Measurements from ENCODE around the gene RNF115. TPM values are rescaled to one million over a fixed set of nuclear protein-coding genes. Genes with fewer than 3 reads are reported as not detected.

RNF115 gene
- total and polyA plus RNA-seq, 7 experiments from 2014 or later: 3.7 to 17.3 (median 14.7) TPM

DNA sequence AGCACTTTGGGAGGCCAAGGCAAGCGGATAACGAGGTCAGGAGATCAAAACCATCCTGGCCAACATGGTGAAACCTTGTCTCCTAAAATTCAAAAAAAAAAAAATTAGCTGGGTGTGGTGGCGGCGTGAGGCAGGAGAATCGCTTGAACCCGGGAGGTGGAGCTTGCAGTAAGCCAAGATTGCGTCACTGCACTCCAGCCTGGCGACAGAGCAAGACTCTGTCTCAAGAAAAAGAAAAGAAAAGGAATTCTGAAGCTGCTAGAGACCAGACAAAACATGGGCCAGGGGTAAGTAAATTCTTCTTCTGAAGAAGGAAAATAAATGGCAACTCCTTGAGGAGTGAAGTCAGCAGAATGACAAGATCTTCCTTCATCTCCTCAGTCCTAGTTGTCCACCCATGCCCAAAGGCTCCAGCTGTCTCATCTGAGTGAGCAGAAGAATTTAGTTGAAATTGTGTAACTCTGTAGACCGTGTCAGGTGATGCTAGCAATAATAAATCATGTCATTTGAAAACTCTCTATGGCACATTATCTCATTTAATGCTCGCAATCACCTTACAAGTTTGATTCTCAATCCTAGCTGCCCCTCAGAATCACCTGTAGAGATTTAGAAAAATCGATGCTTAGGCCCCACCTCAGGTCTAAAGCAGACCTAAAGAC, 131.0 kb downstream of the RNF115 start:
- Histone ChIP-seq H3K27ac (ENCODE audit: low read depth, low read length) (no peak overlapping the region), H3K36me3 (ENCODE audit: control insufficient read depth in 2 of 3, insufficient read depth in 3 of 3, low read length in 3 of 3) (no peaks in the 10 kb centered on the region), H3K9me3 (ENCODE audit: control insufficient read depth in 2 of 3, low read length in 3 of 3) (no peaks in the 10 kb centered on the region), H3K4me3 (ENCODE audit: low read length) (no peak overlapping the region), H3K27me3 (ENCODE audit: control insufficient read depth in 2 of 2, insufficient read depth in 2 of 2, low read length in 2 of 2) (no peaks in the 10 kb centered on the region), H3K4me1 (ENCODE audit: control insufficient read depth in 2 of 2, insufficient read depth in 2 of 2, low read length in 2 of 2) (peaks cover 18 to 28% of the 10 kb centered on the region in 2 donors)
- ChIA-PET CTCF (no interaction called here), POLR2A (no interaction called here)
- no peaks in the 10 kb centered on the region for H3K9me3 Mint-ChIP-seq
- no peak overlapping the region for H3K27ac Mint-ChIP-seq
- ATAC-seq (no peak), DNase-seq (no peak)
- H3K4me3 Mint-ChIP-seq: no peak overlapping the region
- H3K4me1 Mint-ChIP-seq: peaks cover 21 to 40% (median 25%) of the 10 kb centered on the region in 7 donors
- peaks cover 0 to 7% (median 0%) of the 10 kb centered on the region in 5 donors for H3K27me3 Mint-ChIP-seq
- H3K36me3 Mint-ChIP-seq: peaks cover 0 to 5% (median 0%) of the 10 kb centered on the region in 5 donors
- intact Hi-C loops (cut with micrococcal nuclease): no loop called here

- peak overlapping the region; percentile 6 for H3K4me3 ChIP-seq (ENCODE audit: low read length)
- no peaks in the 10 kb centered on the region for H3K9me3 Mint-ChIP-seq
Measured at GRCh38 chr1:145690587-145691558, 133.0 kb downstream of the RNF115 start.

DNA sequence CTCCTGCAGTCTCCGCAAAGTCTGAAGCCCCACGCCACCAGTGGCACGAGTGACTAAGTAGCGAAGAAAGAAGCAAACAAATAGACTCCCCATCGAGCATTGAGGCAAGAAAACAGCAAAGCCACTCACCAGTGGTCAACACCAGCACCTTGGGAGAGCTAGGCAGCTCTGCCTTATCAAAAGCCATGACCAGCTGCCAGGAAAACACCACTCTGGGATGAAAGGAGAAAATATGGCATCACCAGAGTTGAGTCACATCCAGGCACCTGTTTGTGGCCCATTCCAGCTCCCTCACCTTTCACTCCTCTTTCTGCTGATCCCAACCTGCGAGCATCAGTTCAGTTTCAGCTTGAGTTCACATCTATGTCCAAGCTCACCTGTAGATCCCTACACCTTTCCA, 134.0 kb downstream of the RNF115 start:
- ATAC-seq (no peak), DNase-seq (no peak)
- Mint-ChIP-seq H3K27ac (peak overlapping the region; percentile 33 to 90 (median 72)), H3K36me3 (peaks cover 0 to 13% (median 0%) of the 10 kb centered on the region in 5 donors), H3K4me1 (peaks cover 18 to 37% (median 25%) of the 10 kb centered on the region in 7 donors), H3K9me3 (no peaks in the 10 kb centered on the region), H3K4me3 (peak overlapping the region in 9 of 10 donors; percentile 26 to 75 (median 63)), H3K27me3 (no peaks in the 10 kb centered on the region)
- CTCF ChIA-PET: no interaction called here
- intact Hi-C loops (cut with micrococcal nuclease): no loop called here
- POLR2A ChIA-PET: no interaction called here
- Histone ChIP-seq H3K4me3 (ENCODE audit: low read length) (peak overlapping the region; percentile 6), H3K4me1 (ENCODE audit: control insufficient read depth in 2 of 2, insufficient read depth in 2 of 2, low read length in 2 of 2) (peaks cover 18 to 28% of the 10 kb centered on the region in 2 donors), H3K36me3 (ENCODE audit: control insufficient read depth in 2 of 3, insufficient read depth in 3 of 3, low read length in 3 of 3) (no peaks in the 10 kb centered on the region), H3K9me3 (ENCODE audit: control insufficient read depth in 2 of 3, low read length in 3 of 3) (no peaks in the 10 kb centered on the region), H3K27ac (ENCODE audit: low read depth, low read length) (peak overlapping the region; percentile 43), H3K27me3 (ENCODE audit: control insufficient read depth in 2 of 2, insufficient read depth in 2 of 2, low read length in 2 of 2) (no peaks in the 10 kb centered on the region)

More at GRCh38 chr1:145690587-145691558, 133.0 kb downstream of the RNF115 start:
- POLR2A ChIA-PET: no interaction called here
- peaks cover 0 to 13% (median 0%) of the 10 kb centered on the region in 5 donors for H3K36me3 Mint-ChIP-seq
- ATAC-seq (peak; percentile 92), DNase-seq (peak in 8 of 9 donors; percentile 6 to 48 (median 31))
- Histone ChIP-seq H3K4me1 (ENCODE audit: control insufficient read depth in 2 of 2, insufficient read depth in 2 of 2, low read length in 2 of 2) (peaks cover 18 to 28% of the 10 kb centered on the region in 2 donors), H3K27me3 (ENCODE audit: control insufficient read depth in 2 of 2, insufficient read depth in 2 of 2, low read length in 2 of 2) (no peaks in the 10 kb centered on the region), H3K36me3 (ENCODE audit: control insufficient read depth in 2 of 3, insufficient read depth in 3 of 3, low read length in 3 of 3) (no peaks in the 10 kb centered on the region), H3K27ac (ENCODE audit: low read depth, low read length) (peak overlapping the region; percentile 43), H3K9me3 (ENCODE audit: control insufficient read depth in 2 of 3, low read length in 3 of 3) (no peaks in the 10 kb centered on the region)
- CTCF ChIA-PET: interaction anchor here (0.9 kb wide), 1 partner anchor 30 kb away, joined by 4 read pairs; no protein-coding TSS in a partner anchor
- peak overlapping the region; percentile 33 to 90 (median 72) for H3K27ac Mint-ChIP-seq
- intact Hi-C loops (cut with micrococcal nuclease): no loop called here
- H3K27me3 Mint-ChIP-seq: no peaks in the 10 kb centered on the region
- H3K4me1 Mint-ChIP-seq: peaks cover 21 to 37% (median 25%) of the 10 kb centered on the region in 7 donors
- peak overlapping the region; percentile 26 to 75 (median 62) for H3K4me3 Mint-ChIP-seq

GRCh38 chr1:145688924-145689323, 135.0 kb downstream of the RNF115 start:
- Histone ChIP-seq H3K9me3 (ENCODE audit: control insufficient read depth in 2 of 3, low read length in 3 of 3) (no peaks in the 10 kb centered on the region), H3K4me1 (ENCODE audit: control insufficient read depth in 2 of 2, insufficient read depth in 2 of 2, low read length in 2 of 2) (peaks cover 18 to 28% of the 10 kb centered on the region in 2 donors), H3K27me3 (ENCODE audit: control insufficient read depth in 2 of 2, insufficient read depth in 2 of 2, low read length in 2 of 2) (no peaks in the 10 kb centered on the region), H3K27ac (ENCODE audit: low read depth, low read length) (no peak overlapping the region), H3K36me3 (ENCODE audit: control insufficient read depth in 2 of 3, insufficient read depth in 3 of 3, low read length in 3 of 3) (no peaks in the 10 kb centered on the region), H3K4me3 (ENCODE audit: low read length) (no peak overlapping the region)
- Mint-ChIP-seq H3K4me1 (peaks cover 18 to 37% (median 25%) of the 10 kb centered on the region in 7 donors), H3K4me3 (no peak overlapping the region), H3K27ac (peak overlapping the region in 2 of 9 donors; percentile 76 to 90), H3K36me3 (peaks cover 0 to 13% (median 0%) of the 10 kb centered on the region in 5 donors), H3K9me3 (no peaks in the 10 kb centered on the region), H3K27me3 (no peaks in the 10 kb centered on the region)
- ChIA-PET CTCF (no interaction called here), POLR2A (no interaction called here)
- DNase-seq: no peak
- intact Hi-C loops (cut with micrococcal nuclease): no loop called here
- ATAC-seq: no peak

Small RNAs within 50 kb of the gene (microRNA-seq; reads per million reads assigned to microRNA genes)
- not detected for gene MIR6736 (ENCODE audit: borderline microRNAs expressed)

Other genes starting within 250 kb of the RNF115 start
- gene GPR89A, start 216.1 kb downstream of the RNF115 start, total RNA-seq: 10 to 100 TPM; 32.3 to 36.5 (median 32.9) TPM
- gene GPR89A, start 216.1 kb downstream of the RNF115 start, polyA plus RNA-seq: 10 to 100 TPM; 23.5 to 24.7 TPM
- under 1 TPM in 2 of 5 experiments, not detected in 3; 0.17 to 0.53 TPM for gene PDZK1, start 116.7 kb downstream of the RNF115 start, total RNA-seq
- gene PDZK1, start 116.7 kb downstream of the RNF115 start, polyA plus RNA-seq: under 1 TPM in 1 of 2 donors, not detected in 1; 0.09 TPM
- 10 to 100 TPM in 1 of 5 experiments, 1 to 10 TPM in 1, under 1 TPM in 1, not detected in 2; 0.34 to 12.0 (median 1.5) TPM for gene CD160, start 104.6 kb downstream of the RNF115 start, total RNA-seq
- under 1 TPM; 0.15 to 0.22 TPM for gene CD160, start 104.6 kb downstream of the RNF115 start, polyA plus RNA-seq
- 10 to 100 TPM; 22.0 to 44.4 (median 32.5) TPM for gene POLR3C, start 105 bp upstream of the RNF115 start, total RNA-seq
- 10 to 100 TPM; 45.7 to 48.9 TPM for gene POLR3C, start 105 bp upstream of the RNF115 start, polyA plus RNA-seq
- 1 to 10 TPM; 2.9 to 6.7 (median 3.4) TPM for gene NUDT17, start 21.5 kb upstream of the RNF115 start, total RNA-seq
- gene NUDT17, start 21.5 kb upstream of the RNF115 start, polyA plus RNA-seq: 1 to 10 TPM; 5.7 to 7.6 TPM
- gene PIAS3, start 35.0 kb upstream of the RNF115 start, total RNA-seq: 10 to 100 TPM; 21.4 to 28.3 (median 23.0) TPM
- gene PIAS3, start 35.0 kb upstream of the RNF115 start, polyA plus RNA-seq: 10 to 100 TPM in 1 of 2 donors, 1 to 10 TPM in 1; 6.7 to 15.2 TPM
- gene ANKRD35, start 61.8 kb upstream of the RNF115 start, total RNA-seq: under 1 TPM in 2 of 5 experiments, not detected in 3; 0.15 to 0.58 TPM
- under 1 TPM; 0.12 to 0.14 TPM for gene ANKRD35, start 61.8 kb upstream of the RNF115 start, polyA plus RNA-seq
- gene ITGA10, start 86.0 kb upstream of the RNF115 start, total RNA-seq: 1 to 10 TPM; 1.2 to 4.8 (median 2.6) TPM
- gene ITGA10, start 86.0 kb upstream of the RNF115 start, polyA plus RNA-seq: under 1 TPM in 1 of 2 donors, not detected in 1; 0.20 TPM
- 10 to 100 TPM; 16.4 to 40.4 (median 37.7) TPM for gene PEX11B, start 94.6 kb upstream of the RNF115 start, total RNA-seq
- gene PEX11B, start 94.6 kb upstream of the RNF115 start, polyA plus RNA-seq: 10 to 100 TPM; 39.9 to 57.1 TPM
- 100 to 1,000 TPM; 115 to 182 (median 120) TPM for gene RBM8A, start 103.4 kb upstream of the RNF115 start, total RNA-seq
- 100 to 1,000 TPM; 152 to 156 TPM for gene RBM8A, start 103.4 kb upstream of the RNF115 start, polyA plus RNA-seq
- 10 to 100 TPM; 31.6 to 59.2 (median 47.6) TPM for gene LIX1L, start 133.9 kb upstream of the RNF115 start, total RNA-seq
- 10 to 100 TPM; 29.3 to 32.1 TPM for gene LIX1L, start 133.9 kb upstream of the RNF115 start, polyA plus RNA-seq
- gene ANKRD34A, start 140.5 kb upstream of the RNF115 start, total RNA-seq: 1 to 10 TPM in 3 of 5 experiments, under 1 TPM in 2; 0.54 to 1.5 (median 1.2) TPM
- gene ANKRD34A, start 140.5 kb upstream of the RNF115 start, polyA plus RNA-seq: under 1 TPM; 0.11 to 0.22 TPM
- gene POLR3GL, start 140.6 kb upstream of the RNF115 start, total RNA-seq: 10 to 100 TPM; 20.7 to 37.5 (median 25.5) TPM
- gene POLR3GL, start 140.6 kb upstream of the RNF115 start, polyA plus RNA-seq: 100 to 1,000 TPM in 1 of 2 donors, 10 to 100 TPM in 1; 99.6 to 113 TPM
- 1,000 to 10,000 TPM in 1 of 5 experiments, 100 to 1,000 TPM in 4; 498 to 1,101 (median 659) TPM for gene TXNIP, start 172.5 kb upstream of the RNF115 start, total RNA-seq
- gene TXNIP, start 172.5 kb upstream of the RNF115 start, polyA plus RNA-seq: 1,000 to 10,000 TPM; 3,808 to 5,430 TPM
- gene HJV, start 197.6 kb upstream of the RNF115 start, total RNA-seq: not detected
- not detected for gene HJV, start 197.6 kb upstream of the RNF115 start, polyA plus RNA-seq